Stimulated activated naive CD4-positive, alpha-beta T cell (primary cell): ENCODE results near the gene IL1RL2.

ENCODE experiments used
- DNase-seq, 6 experiments: peaks; one replicate each; lab custom pipeline; 2025; lab: John Stamatoyannopoulos, UW

IL1RL2 gene

DNA sequence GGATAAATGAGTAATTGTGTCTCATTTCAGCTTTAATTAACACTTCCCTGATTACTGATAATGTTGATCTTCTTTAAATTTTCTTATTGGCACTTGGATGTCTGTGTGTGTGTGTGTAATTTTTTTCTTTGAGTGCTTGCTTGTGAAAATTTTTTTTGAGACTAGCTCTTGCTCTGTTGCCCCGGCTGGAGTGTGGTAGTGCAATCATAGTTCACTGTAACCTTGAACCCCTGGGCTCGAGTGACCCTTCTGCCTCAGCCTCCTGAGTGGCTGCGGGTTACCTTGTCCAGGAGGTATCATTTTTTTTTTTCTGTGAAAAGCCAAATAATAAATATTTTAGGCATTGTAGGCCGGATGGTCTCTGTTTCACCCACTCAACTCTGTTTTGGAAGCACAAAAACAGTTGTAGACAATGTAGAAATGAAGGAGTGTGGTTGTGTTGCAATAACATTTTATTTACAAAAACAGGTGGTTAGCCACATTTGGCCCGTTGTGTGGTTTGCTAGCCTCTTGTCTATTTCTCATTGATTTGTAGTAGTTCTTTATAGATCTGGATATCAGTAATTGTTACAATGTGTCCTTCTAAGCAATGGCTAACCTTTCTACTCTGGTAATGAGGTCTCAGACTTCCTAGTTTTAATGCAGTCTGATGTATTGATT lies 7.9 kb downstream of the IL1RL2 start:
- no peak for DNase-seq

- DNase-seq, result no peak
These were observed 10.7 kb downstream of the IL1RL2 start for GRCh38 chr2:102197389-102198137.

DNA sequence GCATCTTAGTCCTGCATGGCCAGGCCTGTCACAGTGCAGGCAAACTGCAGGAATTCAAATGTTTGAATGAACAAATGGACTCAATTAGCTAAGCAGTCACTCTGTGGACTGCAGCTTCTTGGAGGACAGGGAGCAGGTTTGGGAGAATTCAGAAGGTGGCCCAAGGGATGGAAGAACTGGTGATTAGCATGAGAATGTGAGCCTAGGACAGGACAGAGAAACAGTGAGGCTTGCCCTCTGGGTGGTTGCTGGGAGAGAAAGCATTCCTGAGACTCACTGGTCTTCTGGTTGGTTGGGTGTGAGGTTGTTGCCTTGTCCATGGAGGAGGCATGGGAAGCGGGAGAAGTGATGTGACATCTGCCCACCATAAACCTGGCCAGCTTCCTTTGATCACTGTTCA lies 13.7 kb downstream of the IL1RL2 start:
- DNase-seq, result no peak

- DNase-seq, result no peak
These were observed 17.8 kb downstream of the IL1RL2 start for GRCh38 chr2:102204638-102205037.

GRCh38 chr2:102206666-102207341 lies 20.0 kb downstream of the IL1RL2 start:
- no peak for DNase-seq

DNA sequence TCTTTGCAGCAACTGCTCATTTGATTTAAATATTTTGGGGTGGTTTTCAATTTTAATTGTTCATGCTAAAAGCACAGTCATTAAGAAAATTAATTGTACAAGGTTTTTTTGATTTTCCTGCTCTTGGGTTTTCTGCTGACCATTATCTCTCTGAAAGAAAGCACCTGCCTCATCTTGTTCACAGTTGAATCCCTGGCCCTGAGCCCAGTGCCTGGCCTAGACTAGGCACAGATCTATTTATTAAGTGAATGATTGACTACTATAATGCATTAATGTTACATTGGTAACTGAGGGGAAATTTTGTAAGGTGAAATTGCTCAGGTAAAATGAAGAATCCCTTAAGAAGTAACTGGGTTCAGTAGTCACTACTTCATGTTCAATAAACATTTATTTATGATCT lies 22.0 kb downstream of the IL1RL2 start:
- DNase-seq, result no peak

GRCh38 chr2:102209474-102209873 lies 22.7 kb downstream of the IL1RL2 start:
- no peak for DNase-seq

GRCh38 chr2:102217032-102217431 lies 30.2 kb downstream of the IL1RL2 start:
- DNase-seq, result no peak

GRCh38 chr2:102224824-102225739 lies 38.3 kb downstream of the IL1RL2 start:
- DNase-seq, result no peak

DNA sequence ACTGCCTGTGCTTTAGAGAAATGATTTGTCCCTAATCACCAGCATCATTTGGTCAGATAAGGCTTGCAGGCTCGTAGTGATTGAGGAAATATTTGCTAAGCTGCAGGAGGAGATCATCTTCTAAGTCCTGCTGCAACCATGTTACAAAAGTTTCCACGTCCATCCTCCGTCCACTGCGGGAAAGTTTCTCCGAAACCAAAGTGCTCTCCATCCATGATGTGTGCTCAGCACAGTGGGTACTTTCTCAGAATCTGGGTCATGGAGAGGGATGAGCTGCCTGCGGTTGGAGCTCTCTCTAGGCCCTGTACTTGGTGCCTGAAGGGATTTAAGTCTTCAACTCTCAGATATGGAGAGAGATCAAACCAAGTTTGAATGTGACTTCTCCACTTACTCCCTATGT lies 39.3 kb downstream of the IL1RL2 start:
- no peak for DNase-seq

GRCh38 chr2:102226612-102227391 lies 40.0 kb downstream of the IL1RL2 start:
- DNase-seq, result no peak

DNA sequence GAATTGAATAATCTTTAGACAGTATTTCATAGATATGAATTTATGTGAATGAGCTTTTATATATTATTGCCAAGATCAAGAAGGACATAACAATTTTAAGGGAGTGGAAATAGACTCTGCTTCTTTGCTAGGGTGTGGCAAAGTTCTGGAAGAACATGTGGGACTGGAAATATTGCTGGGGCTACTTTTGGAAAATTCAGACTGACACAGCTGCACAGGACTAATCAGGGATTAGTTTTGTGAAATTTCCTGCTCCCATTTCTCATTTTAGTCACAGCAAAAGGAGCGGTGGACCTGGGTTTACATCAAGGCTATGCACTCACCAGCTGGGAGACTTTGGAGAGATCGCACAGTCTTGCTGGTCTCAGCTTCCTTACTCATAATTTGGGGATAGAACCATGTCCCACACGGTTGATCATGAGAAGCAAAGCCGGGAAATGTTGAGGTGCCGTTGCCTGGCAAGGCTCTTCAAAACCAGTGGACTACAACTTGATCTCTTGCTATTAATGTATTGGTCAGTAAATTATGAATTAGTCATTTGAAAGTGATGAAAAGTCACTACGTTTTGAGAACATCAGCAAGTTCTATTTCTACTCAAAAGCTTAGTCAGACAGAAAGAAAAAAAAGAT lies 42.4 kb downstream of the IL1RL2 start:
- DNase-seq, result no peak

- DNase-seq, result no peak
These were observed 43.6 kb downstream of the IL1RL2 start for GRCh38 chr2:102230410-102230909.

- no peak for DNase-seq
These were observed 46.5 kb downstream of the IL1RL2 start for GRCh38 chr2:102233132-102233884.

DNA sequence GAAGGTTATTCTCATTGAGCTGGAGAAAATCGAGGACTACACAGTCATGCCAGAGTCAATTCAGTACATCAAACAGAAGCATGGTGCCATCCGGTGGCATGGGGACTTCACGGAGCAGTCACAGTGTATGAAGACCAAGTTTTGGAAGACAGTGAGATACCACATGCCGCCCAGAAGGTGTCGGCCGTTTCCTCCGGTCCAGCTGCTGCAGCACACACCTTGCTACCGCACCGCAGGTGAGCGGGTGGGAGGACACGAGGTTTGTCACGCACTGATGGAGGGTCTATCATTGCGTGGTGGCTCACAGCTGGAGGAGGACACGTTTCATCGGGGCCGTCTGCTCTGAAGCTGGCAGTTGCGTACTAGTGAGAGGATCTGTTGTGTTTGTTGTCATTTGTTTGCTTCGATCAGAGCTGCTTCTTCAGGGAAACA lies 48.2 kb downstream of the IL1RL2 start:
- DNase-seq, result no peak

GRCh38 chr2:102235491-102235890 lies 48.7 kb downstream of the IL1RL2 start:
- no peak for DNase-seq

DNA sequence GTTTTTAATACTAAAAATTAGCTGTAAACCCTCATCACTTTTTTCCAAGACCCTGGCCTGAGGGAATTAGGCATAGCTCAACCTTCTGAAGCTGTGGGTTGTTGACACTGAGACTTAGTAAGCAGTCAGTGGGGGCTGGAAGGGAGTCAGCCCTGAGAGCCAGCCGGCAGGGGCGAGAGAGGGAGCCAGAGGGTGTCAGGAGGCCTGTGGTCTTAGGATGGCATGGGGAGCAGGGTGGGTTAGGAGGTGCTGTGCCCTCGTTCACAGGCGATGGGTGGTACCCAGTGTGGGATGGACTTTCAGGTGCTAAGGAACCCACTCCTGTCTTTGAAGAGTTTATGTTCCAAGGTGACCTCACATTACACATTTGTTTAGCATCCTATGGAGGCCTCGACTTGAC lies 49.3 kb downstream of the IL1RL2 start:
- DNase-seq, result no peak

GRCh38 chr2:102237176-102237575 lies 50.4 kb downstream of the IL1RL2 start:
- DNase-seq, result no peak

- no peak for DNase-seq
These were observed 51.4 kb downstream of the IL1RL2 start for GRCh38 chr2:102238039-102238756.
